Measurements from ENCODE around the gene SLC2A11.

Gene SLC2A11

DNA sequence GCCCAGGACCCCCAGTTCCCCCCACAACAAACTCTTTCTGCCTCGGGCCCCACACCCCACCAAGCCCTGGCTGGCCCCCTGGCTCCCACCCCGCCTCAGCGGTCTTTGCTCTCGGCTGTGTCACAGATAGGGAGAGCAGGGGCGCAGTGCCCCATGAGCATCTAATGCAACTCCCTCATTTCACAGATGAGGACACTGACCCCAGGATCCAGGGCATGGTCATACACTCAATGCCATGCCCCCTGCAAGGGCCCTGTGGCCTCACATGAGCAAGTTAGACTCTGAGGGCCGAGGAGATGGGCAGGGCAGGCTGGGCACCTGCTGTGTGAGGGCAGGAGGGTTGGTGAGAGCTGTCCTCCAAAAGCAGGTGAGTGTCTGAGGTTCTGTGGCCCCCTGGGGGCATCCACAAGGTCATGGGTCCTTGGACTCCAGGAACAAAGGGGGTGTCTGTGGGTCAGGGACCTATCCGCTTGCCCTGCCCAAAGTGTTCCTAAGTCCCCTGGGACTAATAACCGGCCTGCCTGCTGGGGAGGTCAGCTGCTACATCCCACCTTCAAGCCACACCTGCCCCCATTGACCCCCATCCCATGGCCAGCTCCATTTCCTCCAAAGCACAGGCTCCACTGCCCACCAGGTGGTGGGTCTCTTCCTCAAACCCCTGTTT is 39.0 kb downstream of the SLC2A11 start:
- Histone ChIP-seq H2BK12ac (ENCODE audit: low read length) (no peak overlapping the region), H2AK5ac (ENCODE audit: low read length) (no peak overlapping the region), H4K12ac (ENCODE audit: low read depth, low read length) (no peak overlapping the region), H4K91ac (ENCODE audit: low read depth, low read length) (no peak overlapping the region), H3K9ac (ENCODE audit: low read length) (no peak overlapping the region), H3K27ac (ENCODE audit: low read depth, low read length) (no peak overlapping the region), H3K14ac (ENCODE audit: low read length) (no peak overlapping the region), H2AFZ (ENCODE audit: insufficient read depth, low read length, poor library complexity) (no peak overlapping the region), H3K9me3 (ENCODE audit: insufficient read depth, low read depth, low read length) (peaks cover 3% of the 10 kb centered on the region), H3K79me2 (ENCODE audit: control insufficient read depth, insufficient read depth, low read length, poor library complexity) (peaks cover 9% of the 10 kb centered on the region), H3K4me1 (ENCODE audit: control insufficient read depth in 1 of 2, insufficient read depth in 2 of 2, low read length in 2 of 2) (peaks cover 9 to 13% of the 10 kb centered on the region in 2 experiments), H3K4me3 (ENCODE audit: low read depth, low read length) (no peak overlapping the region), H2BK120ac (ENCODE audit: insufficient read depth, low read length, poor library complexity) (no peak overlapping the region), H3K36me3 (ENCODE audit: control insufficient read depth in 1 of 2, insufficient read depth in 2 of 2, low read length in 2 of 2) (peaks cover 19 to 21% of the 10 kb centered on the region in 2 experiments), H3K23ac (ENCODE audit: low read length) (no peak overlapping the region), H3K79me1 (ENCODE audit: low read length) (peaks cover 13% of the 10 kb centered on the region), H3K27me3 (ENCODE audit: insufficient read depth, low read length) (no peaks in the 10 kb centered on the region), H3K18ac (ENCODE audit: low read length) (no peak overlapping the region), H3K4ac (ENCODE audit: low read depth, low read length) (no peak overlapping the region), H3K4me2 (ENCODE audit: low read length) (no peak overlapping the region), H4K8ac (ENCODE audit: low read depth, low read length) (no peak overlapping the region), H2BK5ac (ENCODE audit: low read depth, low read length, poor library complexity) (no peak overlapping the region)
- no CpG with 5 or more reads among the region's 8 CpGs for WGBS (ENCODE audit: extremely low coverage, insufficient coverage, insufficient read length)
- no peak for DNase-seq

DNA sequence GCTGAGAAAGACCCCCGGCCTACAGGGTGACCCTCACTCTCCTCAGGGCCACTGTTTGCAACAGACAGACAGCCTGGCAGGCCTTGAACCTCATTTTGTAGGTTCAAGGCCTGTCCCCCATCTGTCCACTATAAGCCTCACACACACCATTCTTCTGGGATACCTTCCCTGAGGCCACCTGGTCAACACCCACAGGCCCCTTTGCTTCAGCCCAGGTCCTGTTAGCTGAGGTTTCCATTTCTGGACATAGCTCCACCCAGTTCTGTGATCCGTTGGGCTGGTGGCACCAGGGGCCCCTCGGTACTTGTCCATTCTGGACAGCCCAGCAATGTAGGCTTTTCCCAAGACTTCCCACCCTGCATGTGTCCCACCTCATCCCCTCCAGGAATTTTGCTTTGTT is 39.6 kb downstream of the SLC2A11 start:
- H2AK5ac ChIP-seq (ENCODE audit: low read length), result no peak overlapping the region
- no peaks in the 10 kb centered on the region for H3K27me3 ChIP-seq (ENCODE audit: insufficient read depth, low read length)
- no peak overlapping the region for H3K9ac ChIP-seq (ENCODE audit: low read length)
- no peak overlapping the region for H2BK12ac ChIP-seq (ENCODE audit: low read length)
- no peak overlapping the region for H3K27ac ChIP-seq (ENCODE audit: low read depth, low read length)
- no peak overlapping the region for H3K4me3 ChIP-seq (ENCODE audit: low read depth, low read length)
- H3K4me1 ChIP-seq (ENCODE audit: control insufficient read depth in 1 of 2, insufficient read depth in 2 of 2, low read length in 2 of 2), result peaks cover 9 to 13% of the 10 kb centered on the region in 2 experiments
- no peak overlapping the region for H3K23ac ChIP-seq (ENCODE audit: low read length)
- no peak overlapping the region for H4K91ac ChIP-seq (ENCODE audit: low read depth, low read length)
- no peak overlapping the region for H2AFZ ChIP-seq (ENCODE audit: insufficient read depth, low read length, poor library complexity)
- H2BK120ac ChIP-seq (ENCODE audit: insufficient read depth, low read length, poor library complexity), result no peak overlapping the region
- H3K4me2 ChIP-seq (ENCODE audit: low read length), result no peak overlapping the region
- no peaks in the 10 kb centered on the region for H3K9me3 ChIP-seq (ENCODE audit: insufficient read depth, low read depth, low read length)
- H4K12ac ChIP-seq (ENCODE audit: low read depth, low read length), result no peak overlapping the region
- H3K4ac ChIP-seq (ENCODE audit: low read depth, low read length), result no peak overlapping the region
- no peak overlapping the region for H4K8ac ChIP-seq (ENCODE audit: low read depth, low read length)
- no peak overlapping the region for H2BK5ac ChIP-seq (ENCODE audit: low read depth, low read length, poor library complexity)
- peaks cover 13% of the 10 kb centered on the region for H3K79me1 ChIP-seq (ENCODE audit: low read length)
- no CpG with 5 or more reads among the region's 3 CpGs for WGBS (ENCODE audit: extremely low coverage, insufficient coverage, insufficient read length)
- peaks cover 9% of the 10 kb centered on the region for H3K79me2 ChIP-seq (ENCODE audit: control insufficient read depth, insufficient read depth, low read length, poor library complexity)
- DNase-seq, result no peak
- no peak overlapping the region for H3K14ac ChIP-seq (ENCODE audit: low read length)
- no peak overlapping the region for H3K18ac ChIP-seq (ENCODE audit: low read length)
- peaks cover 19 to 21% of the 10 kb centered on the region in 2 experiments for H3K36me3 ChIP-seq (ENCODE audit: control insufficient read depth in 1 of 2, insufficient read depth in 2 of 2, low read length in 2 of 2)

DNA sequence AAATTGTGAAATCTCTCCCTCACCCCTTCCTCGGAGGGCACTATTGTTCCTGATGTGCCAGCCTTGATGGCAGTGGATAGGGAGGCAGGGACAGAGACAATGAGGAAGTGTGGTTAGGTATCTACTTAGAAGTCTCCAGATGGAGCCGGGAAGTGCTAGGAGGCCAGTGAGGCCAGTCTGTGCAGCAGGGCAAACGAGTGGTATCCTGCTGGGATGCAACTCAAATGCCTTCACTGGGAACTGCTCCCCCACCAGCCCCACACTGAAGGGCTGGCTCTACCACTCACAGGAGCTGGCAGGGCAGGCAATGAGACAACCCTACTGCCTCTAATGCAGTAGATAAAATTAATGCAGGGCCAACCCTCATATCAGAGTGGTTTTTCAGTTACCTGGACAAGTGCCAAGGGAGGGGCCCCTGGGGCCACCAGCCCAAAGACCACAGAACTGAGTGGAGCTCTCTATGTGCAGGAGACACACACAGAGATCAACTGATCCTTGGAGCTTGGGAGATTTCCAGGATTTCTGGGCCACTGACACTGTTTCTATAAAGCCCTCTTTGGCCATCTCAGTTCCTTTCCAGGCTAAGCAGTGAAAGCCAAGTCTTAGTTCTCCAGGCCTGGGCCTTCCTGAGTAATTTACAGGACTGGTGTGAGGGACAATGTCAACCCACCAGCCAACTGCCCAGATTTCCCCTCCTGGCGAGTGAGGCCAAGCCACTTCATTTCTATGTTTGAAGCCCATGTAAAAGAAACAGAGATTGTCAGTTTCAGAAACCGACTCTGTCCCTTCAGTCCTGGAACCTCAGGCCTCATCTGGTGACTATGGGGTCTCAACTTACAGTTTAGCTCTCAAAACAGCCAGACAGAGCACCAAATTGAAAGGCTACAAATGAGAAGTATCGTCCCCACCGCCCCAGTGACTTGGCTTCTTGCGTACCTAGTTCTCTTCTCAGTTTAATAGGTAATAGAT is 40.6 kb downstream of the SLC2A11 start:
- Histone ChIP-seq H3K9me3 (ENCODE audit: insufficient read depth, low read depth, low read length) (peaks cover 3% of the 10 kb centered on the region), H3K18ac (ENCODE audit: low read length) (no peak overlapping the region), H3K79me1 (ENCODE audit: low read length) (peaks cover 13% of the 10 kb centered on the region), H3K4me3 (ENCODE audit: low read depth, low read length) (no peak overlapping the region), H3K36me3 (ENCODE audit: control insufficient read depth in 1 of 2, insufficient read depth in 2 of 2, low read length in 2 of 2) (peaks cover 19 to 21% of the 10 kb centered on the region in 2 experiments), H3K23ac (ENCODE audit: low read length) (no peak overlapping the region), H2BK120ac (ENCODE audit: insufficient read depth, low read length, poor library complexity) (no peak overlapping the region), H3K27me3 (ENCODE audit: insufficient read depth, low read length) (no peaks in the 10 kb centered on the region), H3K4me1 (ENCODE audit: control insufficient read depth in 1 of 2, insufficient read depth in 2 of 2, low read length in 2 of 2) (peaks cover 9 to 13% of the 10 kb centered on the region in 2 experiments), H2BK12ac (ENCODE audit: low read length) (no peak overlapping the region), H3K79me2 (ENCODE audit: control insufficient read depth, insufficient read depth, low read length, poor library complexity) (peaks cover 9% of the 10 kb centered on the region), H4K12ac (ENCODE audit: low read depth, low read length) (no peak overlapping the region), H3K4me2 (ENCODE audit: low read length) (no peak overlapping the region), H3K4ac (ENCODE audit: low read depth, low read length) (no peak overlapping the region), H4K8ac (ENCODE audit: low read depth, low read length) (no peak overlapping the region), H3K14ac (ENCODE audit: low read length) (no peak overlapping the region), H2AK5ac (ENCODE audit: low read length) (no peak overlapping the region), H4K91ac (ENCODE audit: low read depth, low read length) (no peak overlapping the region), H2AFZ (ENCODE audit: insufficient read depth, low read length, poor library complexity) (no peak overlapping the region), H3K27ac (ENCODE audit: low read depth, low read length) (no peak overlapping the region), H2BK5ac (ENCODE audit: low read depth, low read length, poor library complexity) (no peak overlapping the region), H3K9ac (ENCODE audit: low read length) (no peak overlapping the region)
- no peak for DNase-seq
- WGBS (ENCODE audit: extremely low coverage, insufficient coverage, insufficient read length), result no CpG with 5 or more reads among the region's 8 CpGs

DNA sequence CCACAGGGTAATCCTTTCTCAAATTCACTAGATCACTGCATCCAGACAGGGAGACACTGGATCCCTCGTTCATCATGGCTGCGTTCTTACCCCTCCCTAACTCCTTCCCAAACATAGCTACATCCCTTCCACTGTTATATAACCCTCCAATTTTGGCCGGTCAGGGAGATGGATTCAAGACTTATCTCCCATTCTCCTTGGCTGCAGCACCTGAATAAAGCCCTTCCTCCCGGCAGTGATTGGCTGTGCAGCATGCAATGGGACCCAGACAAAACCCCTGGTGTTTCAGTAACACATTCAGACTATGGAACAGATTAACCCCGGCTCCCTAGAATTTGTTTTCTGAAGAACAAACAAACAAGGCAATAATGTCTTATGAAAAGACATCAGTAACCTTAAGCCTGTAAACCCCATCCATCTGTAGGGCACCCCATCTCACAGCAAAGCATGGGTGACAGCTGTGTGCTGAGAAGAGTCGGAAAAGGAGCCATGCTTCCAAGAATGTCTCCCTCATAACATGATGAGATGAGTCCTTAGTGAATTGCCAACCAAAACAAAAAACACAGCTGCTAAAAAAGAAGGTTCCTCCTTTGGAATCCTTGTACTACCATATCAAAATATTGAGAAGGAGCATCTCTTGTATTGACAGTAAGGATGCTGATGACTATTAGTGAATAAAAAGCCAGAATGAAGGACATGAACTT is 41.5 kb downstream of the SLC2A11 start:
- H3K4me2 ChIP-seq (ENCODE audit: low read length), result no peak overlapping the region
- H3K27me3 ChIP-seq (ENCODE audit: insufficient read depth, low read length), result no peaks in the 10 kb centered on the region
- no peak overlapping the region for H3K9ac ChIP-seq (ENCODE audit: low read length)
- no peak overlapping the region for H3K18ac ChIP-seq (ENCODE audit: low read length)
- peaks cover 9% of the 10 kb centered on the region for H3K79me2 ChIP-seq (ENCODE audit: control insufficient read depth, insufficient read depth, low read length, poor library complexity)
- H2AK5ac ChIP-seq (ENCODE audit: low read length), result no peak overlapping the region
- H3K4me1 ChIP-seq (ENCODE audit: control insufficient read depth in 1 of 2, insufficient read depth in 2 of 2, low read length in 2 of 2), result peaks cover 6 to 9% of the 10 kb centered on the region in 2 experiments
- H2BK12ac ChIP-seq (ENCODE audit: low read length), result no peak overlapping the region
- H3K4ac ChIP-seq (ENCODE audit: low read depth, low read length), result no peak overlapping the region
- WGBS (ENCODE audit: extremely low coverage, insufficient coverage, insufficient read length), result no CpG with 5 or more reads among the region's 6 CpGs
- no peak overlapping the region for H2BK120ac ChIP-seq (ENCODE audit: insufficient read depth, low read length, poor library complexity)
- peaks cover 3% of the 10 kb centered on the region for H3K9me3 ChIP-seq (ENCODE audit: insufficient read depth, low read depth, low read length)
- no peak overlapping the region for H3K4me3 ChIP-seq (ENCODE audit: low read depth, low read length)
- no peak overlapping the region for H4K91ac ChIP-seq (ENCODE audit: low read depth, low read length)
- no peak overlapping the region for H3K27ac ChIP-seq (ENCODE audit: low read depth, low read length)
- no peak overlapping the region for H2BK5ac ChIP-seq (ENCODE audit: low read depth, low read length, poor library complexity)
- H3K36me3 ChIP-seq (ENCODE audit: control insufficient read depth in 1 of 2, insufficient read depth in 2 of 2, low read length in 2 of 2), result peaks cover 19 to 21% of the 10 kb centered on the region in 2 experiments
- H3K14ac ChIP-seq (ENCODE audit: low read length), result no peak overlapping the region
- H4K12ac ChIP-seq (ENCODE audit: low read depth, low read length), result no peak overlapping the region
- H3K23ac ChIP-seq (ENCODE audit: low read length), result no peak overlapping the region
- H2AFZ ChIP-seq (ENCODE audit: insufficient read depth, low read length, poor library complexity), result no peak overlapping the region
- H3K79me1 ChIP-seq (ENCODE audit: low read length), result peaks cover 10% of the 10 kb centered on the region
- DNase-seq, result no peak
- no peak overlapping the region for H4K8ac ChIP-seq (ENCODE audit: low read depth, low read length)
